NCI-H1417 (cell line): ENCODE data around the gene OR6K3.

Experiments used
- DNase-seq, 3 experiments: peaks; one replicate each; lab custom pipeline; 2025; lab: John Stamatoyannopoulos, UW

The OR6K3 gene

DNA sequence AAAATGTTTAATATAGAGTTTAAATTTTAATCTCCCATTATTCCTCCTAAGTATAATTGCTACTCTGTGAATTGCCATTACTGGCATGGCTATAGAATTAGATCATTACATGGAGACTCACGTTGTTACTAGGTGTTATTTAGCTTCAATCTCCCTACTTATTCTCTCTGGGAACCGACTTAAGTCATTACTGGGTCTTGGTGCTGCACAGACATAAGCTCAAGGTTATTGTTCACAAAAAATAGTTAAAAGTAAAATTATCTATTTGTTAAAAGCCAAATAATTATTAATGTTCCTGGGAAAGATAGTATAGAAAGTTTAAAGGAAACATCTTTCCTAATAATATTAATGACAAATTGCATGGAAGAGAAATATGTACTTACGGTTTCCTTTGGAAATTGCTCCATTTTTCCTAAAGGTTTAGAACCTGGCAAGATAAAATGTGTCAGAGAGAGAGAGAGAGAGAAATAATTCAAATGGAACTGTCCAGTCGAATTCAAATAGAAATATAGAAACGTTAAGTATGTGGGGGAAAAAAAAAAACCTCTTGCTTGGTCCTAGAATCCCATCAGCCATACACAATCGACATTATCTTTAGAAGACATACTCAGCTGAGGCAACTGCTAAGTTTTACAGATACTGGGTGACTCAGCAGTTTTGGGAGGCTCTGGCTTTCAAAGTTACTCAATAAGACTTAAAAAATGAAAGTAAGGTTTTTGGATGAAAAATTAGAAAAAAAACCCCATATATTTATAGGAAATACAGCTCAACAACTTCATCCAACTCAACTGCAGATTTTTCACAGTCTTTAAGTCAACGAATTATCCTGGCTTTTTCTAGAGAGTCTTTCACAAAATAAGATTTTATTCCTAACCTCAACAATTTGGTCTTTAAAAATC lies 34.2 kb downstream of the OR6K3 start, which contains the start of gene SPTA1:
TSS of gene SPTA1 (minus strand) at position 605 of the 899 bp plus-strand sequence. CDS start at position 407, 198 bp downstream.
- DNase-seq: no peak

DNA sequence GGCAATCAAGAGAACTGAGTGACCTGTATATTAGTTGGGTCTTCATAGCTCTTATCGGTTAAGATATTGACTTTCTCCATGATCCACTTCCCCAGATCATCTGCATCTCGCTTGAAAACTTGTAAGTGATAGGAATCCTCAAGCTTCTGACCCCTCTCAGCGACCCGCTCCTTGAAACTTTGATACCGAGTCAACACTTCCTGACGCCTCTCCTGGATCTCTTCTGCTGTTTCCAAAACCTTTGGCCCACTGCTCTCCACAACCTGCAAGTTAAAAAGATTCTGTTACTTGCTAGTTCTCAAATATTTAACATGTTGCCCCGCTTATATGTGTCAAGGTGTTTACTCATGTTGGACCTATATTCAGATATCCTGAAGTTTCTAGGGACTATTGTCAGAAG lies 35.4 kb downstream of the OR6K3 start:
- no peak for DNase-seq

DNA sequence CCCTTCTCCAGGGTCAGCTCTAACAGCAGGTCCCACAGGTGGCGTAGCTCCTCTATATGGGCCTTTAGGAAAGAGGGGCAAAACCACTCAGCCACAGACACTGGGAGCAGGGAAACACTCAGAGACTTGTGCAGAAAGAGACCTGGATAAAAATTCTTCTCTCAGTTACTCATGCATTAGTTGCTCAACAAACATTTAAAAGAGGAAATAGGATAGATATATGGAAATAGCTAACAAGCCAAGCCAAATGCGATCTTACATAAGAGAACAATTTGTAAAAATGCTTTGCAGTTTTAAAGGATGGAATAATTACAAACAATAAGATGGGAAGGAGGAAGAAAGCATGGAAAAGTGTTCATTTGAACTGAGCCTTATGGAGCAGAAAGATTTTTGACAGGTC lies 38.9 kb downstream of the OR6K3 start:
- no peak for DNase-seq

DNA sequence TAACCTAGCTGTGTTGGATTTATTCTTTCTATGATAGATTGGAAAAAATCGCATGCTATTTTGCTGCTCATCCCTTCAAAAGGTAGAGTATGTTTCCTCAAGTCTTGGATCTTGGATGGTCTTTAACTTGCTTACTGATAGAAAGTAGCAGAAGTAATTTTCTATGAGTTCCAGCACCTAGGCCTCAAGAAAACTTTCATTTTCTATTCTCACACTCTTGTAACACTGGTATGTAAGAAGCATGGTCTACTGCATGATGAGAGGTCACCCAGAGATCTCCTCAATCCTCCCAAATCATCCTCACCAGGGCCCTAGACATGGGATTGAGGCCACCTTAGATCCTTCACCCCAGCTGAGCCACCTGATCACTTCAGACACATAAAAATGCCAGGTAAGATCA lies 41.2 kb downstream of the OR6K3 start:
- no peak for DNase-seq

DNA sequence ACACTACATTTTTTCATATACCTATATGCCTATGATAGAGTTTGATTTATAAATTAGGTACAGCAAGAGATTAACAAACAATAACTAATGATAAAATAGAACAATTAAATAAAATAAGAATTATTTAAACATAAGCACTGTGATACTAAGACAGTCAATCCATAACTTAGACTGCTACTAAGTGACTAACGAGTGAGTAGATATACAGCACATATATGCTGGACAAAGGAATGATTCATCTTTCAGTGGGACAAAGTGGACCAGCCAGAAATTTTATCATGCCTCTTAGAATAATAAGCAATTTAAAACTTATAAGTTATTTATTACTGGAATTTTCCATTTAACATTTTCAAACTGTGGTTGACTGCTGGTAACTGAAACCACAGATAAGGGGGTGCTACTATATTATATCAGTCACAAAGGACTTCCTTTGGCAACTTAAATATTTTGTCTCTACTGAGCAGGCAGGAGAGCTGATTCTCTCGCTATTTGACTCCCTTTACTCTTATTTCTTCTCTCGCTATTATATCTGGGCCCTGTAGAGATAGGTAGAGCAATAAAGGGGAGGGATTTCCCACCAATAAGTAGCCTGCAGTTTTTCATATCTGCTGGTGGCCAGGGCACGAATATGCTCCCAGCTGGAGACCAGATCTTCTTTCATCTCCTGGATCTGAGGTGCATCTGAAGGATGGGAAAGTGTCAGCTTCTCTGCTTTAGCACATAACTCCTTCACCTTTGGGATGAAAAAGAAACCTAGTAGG lies 44.8 kb downstream of the OR6K3 start:
- no peak for DNase-seq

- DNase-seq: no peak
These were observed 46.2 kb downstream of the OR6K3 start for GRCh38 chr1:158674302-158674701.
